Stomach smooth muscle (tissue), 2 donors: ENCODE measurements around the gene TMEM179B.
"Not testable (repeated sequence)": the region's sequence is repeated elsewhere in the genome, so short reads cannot be mapped to it uniquely, and the experiment has no call there.

Source experiments
- H3K27ac ChIP-seq: one replicate; pipeline ENCODE4 v1.7.0; 2013; ENCODE audit warnings: mild to moderate bottlenecking, low read length, inconsistent platforms
- H3K27me3 ChIP-seq, 2 donors: one replicate each; pipeline ENCODE4 v1.7.0; 2013; ENCODE audit warnings: low read length in 2 of 2; ENCODE audit not compliant: insufficient read depth in 2 of 2, control insufficient read depth in 1 of 2
- H3K36me3 ChIP-seq, 2 donors: one replicate each; pipeline ENCODE4 v1.7.0; 2013; ENCODE audit warnings: low read length in 2 of 2; ENCODE audit not compliant: control insufficient read depth in 2 of 2, insufficient read depth in 2 of 2
- H3K4me1 ChIP-seq: one replicate; pipeline ENCODE4 v1.7.0; 2013; ENCODE audit warnings: low read length; ENCODE audit not compliant: control insufficient read depth, insufficient read depth
- H3K4me3 ChIP-seq, 2 donors: one replicate each; pipeline ENCODE4 v1.7.0; 2013; ENCODE audit warnings: low read length in 2 of 2
- H3K9ac ChIP-seq, 2 donors: one replicate each; pipeline ENCODE4 v1.7.0; 2013; ENCODE audit warnings: low read length in 2 of 2, mild to moderate bottlenecking in 1 of 2
- H3K9me3 ChIP-seq, 2 donors: one replicate each; pipeline ENCODE4 v1.7.0; 2013; ENCODE audit warnings: low read length in 2 of 2; ENCODE audit not compliant: control insufficient read depth in 2 of 2
- donor health status: healthy.
- donor health status: Pancreatic carcinoma.

TMEM179B gene, protein sequence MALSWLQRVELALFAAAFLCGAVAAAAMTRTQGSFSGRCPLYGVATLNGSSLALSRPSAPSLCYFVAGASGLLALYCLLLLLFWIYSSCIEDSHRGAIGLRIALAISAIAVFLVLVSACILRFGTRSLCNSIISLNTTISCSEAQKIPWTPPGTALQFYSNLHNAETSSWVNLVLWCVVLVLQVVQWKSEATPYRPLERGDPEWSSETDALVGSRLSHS

DNA sequence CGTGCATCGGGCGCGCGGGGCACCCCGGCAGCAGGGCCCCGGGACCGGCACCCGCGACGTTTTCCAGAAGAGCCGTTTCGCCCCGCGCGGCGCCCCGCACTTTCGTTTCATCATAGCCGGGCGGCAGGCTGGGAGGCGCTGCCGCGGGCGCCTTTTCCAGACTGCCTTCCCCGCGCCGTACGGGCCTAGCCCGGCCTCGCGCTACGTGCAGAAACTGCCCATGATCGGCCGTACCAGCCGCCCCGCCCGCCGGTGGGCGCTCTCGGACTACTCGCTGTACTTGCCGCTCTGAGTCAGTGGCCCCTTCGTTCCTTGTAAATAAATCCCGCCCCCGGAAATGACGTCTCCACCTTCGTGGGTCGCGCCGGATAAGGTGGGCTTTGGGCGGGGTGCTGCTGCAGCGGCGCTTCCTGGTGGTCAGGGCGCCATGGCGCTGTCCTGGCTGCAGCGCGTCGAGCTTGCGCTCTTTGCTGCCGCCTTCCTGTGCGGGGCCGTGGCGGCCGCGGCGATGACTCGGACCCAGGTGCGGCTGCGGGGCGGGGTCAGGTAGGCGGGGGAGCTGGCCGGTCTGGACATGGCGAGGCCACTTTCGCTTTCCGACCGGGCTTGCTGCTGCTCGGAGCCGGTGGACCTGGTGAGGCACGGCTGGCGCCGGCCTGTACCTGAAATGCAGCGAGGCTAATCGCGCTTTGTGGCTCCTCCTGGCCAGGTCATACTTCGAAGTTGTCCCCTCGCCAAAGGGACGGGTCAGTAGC, at the start of gene TMEM179B:
TMEM179B (plus strand) TSS at position 398 of the 755 bp plus-strand sequence; CDS start at position 428, 30 bp downstream.
- H3K9me3 ChIP-seq = no peaks in the 10 kb centered on the region
- peak within 1 kb of the TSS; percentile 89 to 91 for H3K9ac ChIP-seq
- H3K4me3 ChIP-seq = peak within 1 kb of the TSS; percentile 99 to 100
- peak within 1 kb of the TSS; percentile 91 for H3K27ac ChIP-seq
- no peaks in the 10 kb centered on the region for H3K27me3 ChIP-seq
- peaks cover 40% of the 10 kb centered on the region for H3K4me1 ChIP-seq
- H3K36me3 ChIP-seq = peaks cover 21% of the 10 kb centered on the region in 2 donors

DNA sequence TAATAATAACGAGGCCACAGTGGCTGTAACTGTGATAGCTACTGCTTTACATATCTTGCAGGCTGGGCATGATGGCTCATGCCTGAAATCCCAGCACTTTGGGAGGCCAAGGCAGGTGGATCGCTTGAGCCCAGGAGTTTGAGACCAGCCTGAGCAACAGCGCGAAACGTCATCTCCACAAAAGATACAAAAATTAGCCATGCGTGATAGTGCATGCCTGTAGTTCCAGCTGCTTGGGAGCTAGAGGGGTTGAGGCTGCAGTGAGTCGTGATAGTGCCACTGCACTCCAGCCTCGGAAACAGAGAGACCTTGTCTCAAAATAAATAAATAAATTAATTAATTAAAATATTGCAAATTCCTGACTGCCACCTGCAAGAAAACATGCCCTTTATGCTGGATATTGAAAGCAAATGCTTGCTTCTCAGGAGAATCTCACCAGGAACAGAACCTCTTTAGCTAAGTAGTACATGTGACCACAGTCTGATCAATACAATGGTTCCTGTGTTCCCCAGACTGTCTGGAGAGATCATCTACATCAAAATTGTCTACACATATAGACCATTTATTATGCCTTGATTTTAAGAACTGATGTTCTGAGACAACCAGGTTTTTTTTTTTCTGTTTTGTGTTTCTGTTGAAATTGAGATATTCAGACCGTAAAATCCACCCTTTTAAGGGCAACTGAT, 39.6 kb upstream of the TMEM179B start:
- Histone ChIP-seq H3K36me3 (peaks cover 8 to 10% of the 10 kb centered on the region in 2 donors), H3K27ac (no peak overlapping the region), H3K4me3 (no peak overlapping the region), H3K9ac (no peak overlapping the region), H3K4me1 (peaks cover 6% of the 10 kb centered on the region), H3K27me3 (no peaks in the 10 kb centered on the region), H3K9me3 (no peaks in the 10 kb centered on the region)

DNA sequence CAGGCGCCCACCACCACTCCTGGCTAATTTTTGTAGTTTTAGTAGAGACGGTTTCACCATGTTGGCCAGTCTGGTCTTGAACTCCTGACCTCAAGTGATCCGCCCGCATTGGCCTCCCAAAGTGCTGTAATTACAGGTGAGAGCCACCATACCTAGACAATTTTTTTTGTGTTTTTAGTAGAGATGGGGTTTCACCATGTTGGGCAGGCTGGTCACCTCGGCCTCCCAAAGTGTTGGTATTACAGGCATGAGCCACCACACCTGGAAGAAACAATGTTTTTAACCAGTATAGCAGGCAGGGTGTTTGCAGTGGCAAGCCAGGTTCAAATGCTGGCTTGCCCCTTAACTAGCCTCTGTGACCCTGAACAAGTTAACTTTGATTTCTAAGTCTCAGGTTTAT, 37.3 kb upstream of the TMEM179B start:
- Histone ChIP-seq H3K4me1 (peaks cover 19% of the 10 kb centered on the region), H3K36me3 (peaks cover 12 to 14% of the 10 kb centered on the region in 2 donors)
- H3K4me3 ChIP-seq, H3K9ac ChIP-seq, H3K27ac ChIP-seq, H3K9me3 ChIP-seq, H3K27me3 ChIP-seq: not testable (repeated sequence)

DNA sequence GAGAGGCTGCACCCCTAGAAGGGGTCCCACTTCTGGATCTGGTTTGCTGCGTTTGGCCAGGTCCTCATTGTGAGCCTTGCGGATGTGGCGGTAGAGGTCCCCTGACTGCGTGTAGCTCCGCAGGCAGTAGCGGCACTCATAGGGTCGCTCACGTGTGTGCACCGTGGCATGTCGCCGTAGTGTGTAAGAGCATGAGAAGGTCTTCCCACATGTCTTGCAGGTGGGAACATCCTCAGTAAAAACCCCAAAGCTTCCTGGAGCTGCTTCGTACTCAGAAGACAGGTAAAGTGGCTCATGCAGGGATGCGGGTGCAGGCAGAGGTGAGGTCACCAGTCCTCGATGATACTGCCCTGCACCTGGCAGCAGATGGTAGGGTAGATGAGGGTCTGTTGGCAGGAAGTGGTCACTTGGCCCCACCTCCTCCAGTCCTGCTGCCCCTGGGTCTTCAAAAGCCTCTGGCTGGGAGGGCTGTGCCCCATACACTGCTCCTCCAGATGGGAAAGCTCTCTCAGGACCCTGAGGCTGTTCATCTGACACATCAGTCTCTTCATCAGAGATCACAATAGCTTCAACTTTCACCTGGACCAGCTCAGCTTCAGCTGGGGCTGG, 34.9 kb upstream of the TMEM179B start:
- H3K9ac ChIP-seq = no peak overlapping the region
- H3K27me3 ChIP-seq = no peaks in the 10 kb centered on the region
- H3K27ac ChIP-seq = no peak overlapping the region
- peaks cover 19% of the 10 kb centered on the region for H3K4me1 ChIP-seq
- H3K4me3 ChIP-seq = no peak overlapping the region
- no peaks in the 10 kb centered on the region for H3K9me3 ChIP-seq
- H3K36me3 ChIP-seq = peaks cover 12 to 14% of the 10 kb centered on the region in 2 donors

DNA sequence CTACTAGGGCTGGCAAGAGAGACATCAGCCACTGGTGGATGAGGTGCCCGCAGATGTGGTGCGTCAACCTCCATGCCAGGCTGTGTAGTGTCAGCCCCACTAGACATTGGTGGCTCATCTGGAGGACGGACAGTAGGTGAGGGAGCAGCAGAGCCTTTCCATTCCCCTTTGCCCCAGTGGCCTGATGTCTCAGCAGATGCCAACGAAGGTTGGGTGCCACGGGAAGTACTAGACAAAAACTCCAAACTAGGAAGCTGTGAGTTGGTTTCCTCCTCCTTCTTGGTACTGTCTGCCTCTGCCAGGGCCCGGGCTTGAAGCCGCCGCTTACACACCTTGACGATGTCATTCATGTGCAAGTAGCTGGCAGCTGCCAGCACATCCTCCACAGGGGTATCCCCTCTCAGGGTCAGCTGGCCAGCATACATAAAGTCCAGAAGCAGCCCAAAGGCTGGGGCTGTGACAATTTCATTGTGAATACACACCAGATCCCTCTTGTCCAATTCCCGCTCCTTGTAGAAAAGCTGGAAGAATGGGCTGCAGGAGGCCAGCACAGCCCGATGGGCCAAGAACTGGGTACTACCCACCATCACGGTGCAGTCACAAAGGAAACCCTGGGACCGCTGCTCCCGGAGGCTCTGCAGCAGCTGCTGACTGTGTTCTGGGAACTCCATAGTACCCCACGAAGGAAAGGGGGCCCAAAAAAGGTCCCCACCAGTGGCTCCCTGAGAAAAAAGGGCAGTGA, 34.0 kb upstream of the TMEM179B start:
- Histone ChIP-seq H3K27ac (peak overlapping the region; percentile 87), H3K9me3 (no peaks in the 10 kb centered on the region), H3K4me3 (peak overlapping the region; percentile 95 to 100), H3K36me3 (peaks cover 12 to 14% of the 10 kb centered on the region in 2 donors), H3K27me3 (no peaks in the 10 kb centered on the region), H3K9ac (peak overlapping the region; percentile 47 to 83), H3K4me1 (peaks cover 19% of the 10 kb centered on the region)

DNA sequence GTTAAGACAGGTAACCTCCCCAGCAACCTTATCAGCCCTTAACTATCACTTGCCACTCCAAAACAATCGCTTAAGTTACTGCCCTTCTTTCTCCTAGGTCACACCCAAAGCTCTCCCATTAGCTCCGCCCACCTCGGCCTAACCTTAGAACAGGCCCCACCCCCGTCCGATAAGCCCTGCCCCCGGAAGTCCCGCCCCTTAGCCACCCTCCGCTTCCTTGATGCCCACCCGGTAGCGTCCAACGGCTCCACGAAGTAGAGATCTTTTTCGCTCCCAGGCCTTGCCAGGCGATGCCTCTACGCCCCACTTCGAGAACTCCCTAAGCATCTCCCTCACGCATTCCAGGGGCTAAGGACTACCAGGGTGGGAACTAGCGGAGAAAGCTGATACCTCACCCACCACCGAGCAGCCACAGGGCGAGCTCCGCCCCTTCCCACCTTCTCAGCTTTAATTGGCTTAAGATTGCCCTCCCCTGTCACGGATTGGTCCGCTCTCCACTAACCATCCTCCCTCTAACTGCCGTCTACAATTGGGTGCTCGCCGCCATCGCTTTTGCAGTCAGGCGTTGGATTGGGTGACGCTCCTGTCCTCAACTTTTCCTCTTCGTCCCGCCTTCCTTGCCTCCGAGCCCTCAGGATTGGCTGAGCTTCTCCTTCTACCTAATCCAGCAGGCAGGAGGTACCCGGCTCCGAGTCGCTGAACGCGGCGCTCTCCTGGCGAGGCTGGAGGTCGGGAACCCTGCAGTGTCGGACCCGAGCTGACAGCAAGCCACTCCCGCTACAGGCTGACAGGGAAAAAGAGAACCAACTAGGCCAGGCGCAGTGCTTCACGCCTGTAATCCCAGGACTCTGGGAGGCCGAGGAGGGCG, 33.2 kb upstream of the TMEM179B start, which contains the start of gene ZBTB3:
ZBTB3 (minus strand) TSS at position 425 of the 868 bp plus-strand sequence. CDS start 496 bp downstream, outside the sequence.
- H3K4me3 ChIP-seq = peak within 1 kb of the TSS; percentile 95 to 100
- H3K27ac ChIP-seq = peak within 1 kb of the TSS; percentile 87
- no peaks in the 10 kb centered on the region for H3K9me3 ChIP-seq
- H3K27me3 ChIP-seq = no peaks in the 10 kb centered on the region
- H3K4me1 ChIP-seq = peaks cover 19% of the 10 kb centered on the region
- peaks cover 11 to 12% of the 10 kb centered on the region in 2 donors for H3K36me3 ChIP-seq
- H3K9ac ChIP-seq = peak within 1 kb of the TSS; percentile 83 to 92

DNA sequence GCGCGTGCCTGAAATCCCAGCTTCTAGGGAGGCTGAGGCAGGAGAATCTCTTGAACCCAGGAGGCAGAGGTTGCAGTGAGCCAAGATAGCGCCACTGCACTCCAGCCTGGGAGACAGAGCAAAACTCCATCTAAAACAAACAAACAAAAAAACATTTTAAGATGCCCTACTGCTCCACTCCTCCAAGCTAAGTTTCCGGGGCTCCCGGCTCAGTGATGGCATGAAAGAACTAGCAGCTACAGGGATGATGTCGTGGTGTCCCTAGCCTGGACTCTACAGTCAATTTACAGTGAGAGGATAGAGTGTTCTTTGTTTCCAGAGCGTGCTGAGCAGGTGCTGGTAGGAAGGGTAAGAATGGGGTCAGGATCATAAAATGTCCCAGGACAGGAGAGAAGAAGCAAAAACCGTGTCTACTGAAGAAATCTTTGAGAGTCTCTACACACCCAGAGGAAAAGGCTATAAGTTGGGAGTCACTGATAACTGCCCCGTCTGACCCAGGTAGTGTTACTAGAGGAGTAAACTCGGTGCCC, 32.1 kb upstream of the TMEM179B start:
- Histone ChIP-seq H3K9ac (no peak overlapping the region), H3K36me3 (peaks cover 11 to 12% of the 10 kb centered on the region in 2 donors), H3K9me3 (no peaks in the 10 kb centered on the region), H3K4me3 (no peak overlapping the region), H3K4me1 (peaks cover 19% of the 10 kb centered on the region), H3K27ac (no peak overlapping the region), H3K27me3 (no peaks in the 10 kb centered on the region)

DNA sequence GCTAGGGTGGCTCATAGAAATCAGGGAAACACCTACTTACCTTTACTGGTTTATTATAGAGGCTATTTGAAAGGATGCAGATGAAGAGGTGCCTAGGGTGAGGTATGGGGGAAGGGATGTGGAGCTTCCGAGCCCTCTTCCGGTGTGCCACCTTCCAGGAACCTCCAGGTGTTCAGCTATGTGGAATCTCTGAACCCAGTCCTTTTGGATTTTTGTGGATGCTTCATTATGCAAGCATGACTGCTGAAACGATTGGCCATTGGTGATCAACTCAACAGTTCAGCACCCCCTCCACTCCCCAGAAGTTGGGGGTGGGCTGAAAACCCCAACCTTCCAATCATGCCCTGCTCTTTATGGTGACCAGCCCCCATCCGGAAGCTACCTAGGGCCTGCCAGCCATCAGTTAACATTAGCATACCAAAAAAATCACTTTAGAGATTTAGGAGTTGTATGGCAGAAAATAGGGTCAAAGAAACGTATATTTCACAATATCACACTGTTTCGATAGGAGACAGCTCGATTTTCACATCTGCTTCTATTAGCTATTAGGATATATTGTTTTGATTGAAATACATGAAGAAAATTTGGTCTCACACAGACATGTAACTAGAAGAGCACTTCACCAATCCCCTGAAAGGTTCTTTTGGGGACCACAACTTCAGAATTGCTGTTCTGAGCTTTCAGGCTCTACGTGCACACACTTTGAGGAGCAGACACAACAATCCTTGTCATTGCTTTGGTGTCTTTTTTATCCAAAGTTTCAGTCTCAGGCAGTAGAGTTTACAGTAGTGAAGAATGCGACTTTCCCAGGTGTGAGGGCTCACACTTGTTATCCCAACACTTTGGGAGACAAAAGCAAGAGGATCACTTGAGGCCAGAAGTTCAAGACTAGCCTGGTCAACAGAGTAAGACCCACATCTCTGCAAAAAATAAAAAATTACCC, 29.1 kb upstream of the TMEM179B start:
- Histone ChIP-seq H3K4me3 (no peak overlapping the region), H3K27me3 (no peaks in the 10 kb centered on the region), H3K4me1 (peaks cover 22% of the 10 kb centered on the region), H3K36me3 (peaks cover 0 to 2% of the 10 kb centered on the region in 2 donors), H3K9ac (no peak overlapping the region), H3K9me3 (no peaks in the 10 kb centered on the region), H3K27ac (no peak overlapping the region)

DNA sequence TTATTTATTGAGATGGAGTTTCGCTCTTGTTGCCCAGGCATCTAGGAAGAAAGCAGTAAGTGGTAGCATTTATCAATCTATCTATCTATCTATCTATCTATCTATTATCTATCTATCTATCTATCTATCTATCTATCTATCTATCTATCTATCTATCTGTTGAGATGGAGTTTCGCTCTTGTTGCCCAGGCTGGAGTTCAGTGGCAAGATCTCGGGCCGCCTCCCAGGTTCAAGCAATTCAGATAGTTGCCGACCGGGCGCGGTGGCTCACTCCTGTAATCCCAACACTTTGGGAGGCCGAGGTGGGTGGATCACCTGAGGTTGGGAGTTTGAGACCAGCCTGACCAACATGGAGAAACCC, 26.4 kb upstream of the TMEM179B start:
- not testable (repeated sequence) for H3K27ac ChIP-seq

More for the DNA sequence above, 26.4 kb upstream of the TMEM179B start:
- not testable (repeated sequence) for H3K27me3 ChIP-seq, H3K9ac ChIP-seq, H3K36me3 ChIP-seq, H3K9me3 ChIP-seq
- Histone ChIP-seq H3K4me3 (peak overlapping the region in 1 of 2 donors; percentile 95), H3K4me1 (peaks cover 14% of the 10 kb centered on the region)
